H1 (cell line): ENCODE measurements around the gene RBM20. TPM values are rescaled to one million over a fixed set of nuclear protein-coding genes. Genes with fewer than 3 reads are reported as not detected.

Source experiments
- CTCF ChIP-seq, 3 experiments: IDR thresholded peaks; 1 replicate in 2 of 3; 2 replicates in 1 of 3; pipeline versions ENCODE4 v1.5.1 to v1.6.1; 2011; ENCODE audit warnings: low read length in 3 of 3, mild to moderate bottlenecking in 3 of 3, inconsistent platforms in 2 of 3, low read depth in 1 of 3, moderate library complexity in 1 of 3; ENCODE audit not compliant: insufficient read depth in 1 of 3; ENCODE audit errors: control extremely low read depth in 1 of 3
- polyA plus RNA-seq, 7 experiments: library from polyadenylated mRNA; depleted of rRNA in 3 of 7; stranded (reverse) in 5 of 7; unstranded in 2 of 7; fragments of >200 nt in 5 of 7; fragments of 200-250 nt in 2 of 7; gene quantifications; 1 replicate in 5 of 7; 2 replicates in 1 of 7; 4 replicates in 1 of 7; pipeline versions ENCODE4 v1.2.1 to v1.2.3, GENCODE V29; 2011 to 2013; ENCODE audit warnings: missing spikeins in 2 of 7, mixed read lengths in 2 of 7
- total RNA-seq: library from RNA; stranded (reverse); fragmentation: NEBNext Ultra II Directional; extraction: Animal tissue kit (Norgen Biotek cat#: 25700); gene quantifications from 2 replicates; pipeline ENCODE4 v1.2.1, GENCODE V29; 2021

The RBM20 gene
- total and polyA plus RNA-seq, 2 of the 8 experiments (the other 6 are each of a cell fraction or from before 2014, with no cell fraction given) = 0.05 to 0.63 TPM

GRCh38 chr10:110827875-110828274, 183.7 kb downstream of the RBM20 start (continued):
- TF ChIP-seq CTCF (IDR thresholded peaks at IDR 0.05; ENCODE audit: control extremely low read depth in 1 of 3, insufficient read depth in 1 of 3, low read depth in 1 of 3, low read length in 3 of 3) = no peak
